SU-DHL-6 (cell line): ENCODE data around the gene ZMPSTE24.

Experiments
- H2AFZ ChIP-seq: fragments of 200-600 bp; sonication (generic); 2 replicates; pipeline ENCODE4 v1.6.1; 2014; ENCODE audit warnings: low read depth, mild to moderate bottlenecking, moderate library complexity, mixed read lengths, antibody characterized with exemption, low read length; ENCODE audit not compliant: severe bottlenecking
- H3F3A ChIP-seq: fragments of 200-600 bp; shearing (Covaris generic); 2 replicates; pipeline ENCODE4 v1.6.0; 2016; ENCODE audit warnings: antibody characterized with exemption, mild to moderate bottlenecking; ENCODE audit not compliant: insufficient read depth
- H3K27ac ChIP-seq: fragments of 200-600 bp; sonication (generic); 2 replicates; pipeline ENCODE4 v1.5.1; 2016; ENCODE audit warnings: low read depth, mild to moderate bottlenecking, low read length, moderate library complexity, mixed read lengths
- H3K27me3 ChIP-seq: fragments of 200-600 bp; sonication (generic), shearing (Covaris generic); 2 replicates; pipeline ENCODE4 v1.6.0; 2014; ENCODE audit warnings: mild to moderate bottlenecking, low read length
- H3K36me3 ChIP-seq: fragments of 200-600 bp; sonication (generic); 2 replicates; pipeline ENCODE4 v1.6.1; 2014; ENCODE audit warnings: mild to moderate bottlenecking, low read length, mixed read lengths
- H3K4me2 ChIP-seq: fragments of 300-600, 200-600 bp; shearing (Covaris generic), sonication (generic); 2 replicates; pipeline ENCODE4 v1.6.0; 2014; ENCODE audit warnings: low read length, low read depth, mild to moderate bottlenecking; ENCODE audit not compliant: poor library complexity, severe bottlenecking
- H3K4me3 ChIP-seq: fragments of 200-600 bp; sonication (generic); 2 replicates; pipeline ENCODE4 v1.5.1; 2014; ENCODE audit warnings: antibody characterized with exemption, low read length, mild to moderate bottlenecking, mixed read lengths; ENCODE audit not compliant: insufficient read depth, poor library complexity, severe bottlenecking
- H3K79me2 ChIP-seq: fragments of 200-600 bp; sonication (generic); 2 replicates; pipeline ENCODE4 v1.6.1; 2014; ENCODE audit warnings: mild to moderate bottlenecking, low read length, moderate library complexity; ENCODE audit not compliant: insufficient read depth
- H3K9ac ChIP-seq: fragments of 200-600 bp; sonication (generic); 2 replicates; pipeline ENCODE4 v1.7.0; 2014; ENCODE audit warnings: mild to moderate bottlenecking, low read length
- H3K9me2 ChIP-seq: fragments of 200-600 bp; sonication (generic); replicated peaks from 2 replicates; pipeline ENCODE4 v1.6.1; 2014; ENCODE audit warnings: low read length; ENCODE audit not compliant: insufficient read depth
- H3K9me3 ChIP-seq: fragments of 200-600 bp; sonication (generic); 2 replicates; pipeline ENCODE4 v1.6.1; 2014; ENCODE audit warnings: low read length, mixed read lengths; ENCODE audit not compliant: insufficient read depth
- H4K20me1 ChIP-seq: fragments of 200-600 bp; sonication (generic); 2 replicates; pipeline ENCODE4 v1.6.1; 2014; ENCODE audit warnings: low read depth, mild to moderate bottlenecking, antibody characterized with exemption, low read length, moderate library complexity, mixed read lengths
- EZH2phosphoT487 ChIP-seq: fragments of 200-600 bp; sonication (generic), shearing (Covaris generic); conservative IDR thresholded peaks from 2 replicates; pipeline ENCODE4 v1.6.1; 2018; ENCODE audit warnings: mild to moderate bottlenecking, antibody characterized with exemption, low read length, moderate library complexity, mixed read lengths
- TF ChIP-seq, protein P1 (sequence below): fragments of 200-600 bp; sonication (generic); IDR thresholded peaks from one replicate; pipeline ENCODE4 v1.5.1; 2017; ENCODE audit warnings: antibody characterized with exemption, mild to moderate bottlenecking, low read length, moderate library complexity; ENCODE audit not compliant: insufficient read depth, poor library complexity, severe bottlenecking

Gene ZMPSTE24

GRCh38 chr1:40273547-40274166, 15.6 kb downstream of the ZMPSTE24 start:
- H3F3A ChIP-seq = peaks cover 3% of the 10 kb centered on the region; the same call in 1 of the 2 replicates
- peaks cover 30% of the 10 kb centered on the region for H3K36me3 ChIP-seq
- H3K27me3 ChIP-seq = no peaks in the 10 kb centered on the region
- H2AFZ ChIP-seq = no peak overlapping the region
- no peak overlapping the region for H3K4me2 ChIP-seq
- no peak overlapping the region for H3K9ac ChIP-seq
- no peak overlapping the region for H3K27ac ChIP-seq
- H3K4me3 ChIP-seq = no peak overlapping the region
- H3K9me2 ChIP-seq = no peaks in the 10 kb centered on the region
- no peak for TF ChIP-seq EZH2phosphoT487
- TF ChIP-seq, protein P1, sequence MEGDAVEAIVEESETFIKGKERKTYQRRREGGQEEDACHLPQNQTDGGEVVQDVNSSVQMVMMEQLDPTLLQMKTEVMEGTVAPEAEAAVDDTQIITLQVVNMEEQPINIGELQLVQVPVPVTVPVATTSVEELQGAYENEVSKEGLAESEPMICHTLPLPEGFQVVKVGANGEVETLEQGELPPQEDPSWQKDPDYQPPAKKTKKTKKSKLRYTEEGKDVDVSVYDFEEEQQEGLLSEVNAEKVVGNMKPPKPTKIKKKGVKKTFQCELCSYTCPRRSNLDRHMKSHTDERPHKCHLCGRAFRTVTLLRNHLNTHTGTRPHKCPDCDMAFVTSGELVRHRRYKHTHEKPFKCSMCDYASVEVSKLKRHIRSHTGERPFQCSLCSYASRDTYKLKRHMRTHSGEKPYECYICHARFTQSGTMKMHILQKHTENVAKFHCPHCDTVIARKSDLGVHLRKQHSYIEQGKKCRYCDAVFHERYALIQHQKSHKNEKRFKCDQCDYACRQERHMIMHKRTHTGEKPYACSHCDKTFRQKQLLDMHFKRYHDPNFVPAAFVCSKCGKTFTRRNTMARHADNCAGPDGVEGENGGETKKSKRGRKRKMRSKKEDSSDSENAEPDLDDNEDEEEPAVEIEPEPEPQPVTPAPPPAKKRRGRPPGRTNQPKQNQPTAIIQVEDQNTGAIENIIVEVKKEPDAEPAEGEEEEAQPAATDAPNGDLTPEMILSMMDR = no peak
- no peaks in the 10 kb centered on the region for H3K9me3 ChIP-seq
- no peaks in the 10 kb centered on the region for H3K79me2 ChIP-seq
- no peaks in the 10 kb centered on the region for H4K20me1 ChIP-seq

DNA sequence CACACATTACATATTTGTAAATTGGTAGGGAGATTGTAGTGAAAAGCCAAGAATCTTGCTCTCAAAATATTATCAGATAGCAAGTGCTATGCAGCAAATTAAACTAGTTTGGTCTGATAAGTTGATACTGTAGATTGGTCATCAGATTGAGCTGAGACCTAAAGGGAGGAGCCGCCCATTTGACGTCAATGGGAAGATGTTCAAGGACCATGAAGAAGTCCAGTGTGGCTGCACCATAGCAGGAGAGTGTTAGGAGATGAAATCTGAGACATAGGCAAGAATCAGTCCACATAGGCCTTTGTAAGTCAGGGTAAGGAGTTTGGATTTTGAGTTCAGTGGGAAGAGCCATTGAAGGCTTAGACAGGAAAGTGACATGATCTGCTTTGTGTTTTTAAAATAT, 16.3 kb downstream of the ZMPSTE24 start:
- no peak for TF ChIP-seq EZH2phosphoT487
- TF ChIP-seq, protein P1 = no peak
- Histone ChIP-seq H3K36me3 (peaks cover 30% of the 10 kb centered on the region), H3K9me2 (no peaks in the 10 kb centered on the region), H3K27ac (no peak overlapping the region), H3K27me3 (no peaks in the 10 kb centered on the region), H3K4me3 (no peak overlapping the region), H3K79me2 (no peaks in the 10 kb centered on the region; the same call in 1 of the 2 replicates), H4K20me1 (no peaks in the 10 kb centered on the region), H3K9me3 (no peaks in the 10 kb centered on the region), H3K9ac (no peak overlapping the region), H3F3A (peaks cover 3% of the 10 kb centered on the region; the same call in 1 of the 2 replicates), H2AFZ (no peak overlapping the region), H3K4me2 (no peak overlapping the region)

DNA sequence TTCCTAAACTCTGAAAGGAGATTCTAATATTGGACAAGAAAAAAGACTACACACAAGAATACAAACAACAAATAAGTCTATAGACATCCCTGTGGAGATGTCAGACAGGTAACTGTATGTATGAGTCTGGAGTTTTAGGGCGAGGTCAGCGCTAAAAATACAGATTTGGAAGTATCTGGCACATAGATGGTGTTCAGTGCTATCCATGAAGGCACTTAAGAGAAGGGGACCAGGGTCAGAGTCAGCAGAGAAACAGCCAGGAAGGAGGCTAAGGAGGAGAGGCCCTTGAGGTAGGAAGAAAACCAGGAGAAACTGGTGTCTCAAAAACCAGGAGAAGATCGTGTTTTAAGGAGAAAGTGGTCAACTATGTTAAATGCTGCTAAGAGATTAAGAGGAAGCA, 18.1 kb downstream of the ZMPSTE24 start:
- Histone ChIP-seq H3F3A (peaks cover 3% of the 10 kb centered on the region; the same call in 1 of the 2 replicates), H2AFZ (no peak overlapping the region), H3K79me2 (no peaks in the 10 kb centered on the region; the same call in 1 of the 2 replicates), H3K9me2 (no peaks in the 10 kb centered on the region), H4K20me1 (no peaks in the 10 kb centered on the region), H3K27me3 (no peaks in the 10 kb centered on the region), H3K27ac (no peak overlapping the region), H3K36me3 (peaks cover 25% of the 10 kb centered on the region), H3K4me2 (no peak overlapping the region), H3K9me3 (no peaks in the 10 kb centered on the region), H3K4me3 (no peak overlapping the region), H3K9ac (no peak overlapping the region)
- TF ChIP-seq EZH2phosphoT487 = no peak
- TF ChIP-seq, protein P1 = no peak
